LNCaP clone FGC (cell line): Measurements from ENCODE around the gene ROBO1.

Experiments used
- DNase-seq: peaks from one replicate; pipeline ENCODE4 v3.0.0-alpha.2; 2011; ENCODE audit warnings: low read depth
- H3K4me3 ChIP-seq: 2 replicates; pipeline ENCODE4 v1.5.1; 2011; ENCODE audit warnings: mild to moderate bottlenecking, low read depth, low read length, control low read depth
- TF ChIP-seq, protein P1 (sequence below): IDR thresholded peaks from 2 replicates; pipeline ENCODE4 v1.5.1; 2012; ENCODE audit warnings: mild to moderate bottlenecking; ENCODE audit not compliant: control insufficient read depth, insufficient read depth; ENCODE audit errors: extremely low read depth

Gene ROBO1

DNA sequence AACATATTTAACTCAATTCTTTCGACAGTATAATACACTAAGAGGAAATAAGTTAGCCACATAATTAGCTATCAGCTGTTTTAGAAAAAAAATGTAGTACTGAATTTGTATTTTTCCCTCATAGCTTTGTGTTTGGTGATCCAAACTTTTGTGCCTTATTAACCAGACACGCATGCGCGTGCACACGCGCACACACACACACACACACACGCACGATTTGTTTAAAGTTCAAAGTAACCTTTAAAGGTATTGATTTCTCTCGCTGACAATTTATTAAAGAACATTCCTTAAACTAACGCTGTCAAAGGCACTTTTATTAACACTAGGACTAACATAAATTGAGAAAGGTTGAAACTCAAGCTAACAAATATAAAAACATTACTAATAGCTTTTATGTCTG lies 198.9 kb downstream of the ROBO1 start:
- DNase-seq = no peak
- TF ChIP-seq, protein P1, sequence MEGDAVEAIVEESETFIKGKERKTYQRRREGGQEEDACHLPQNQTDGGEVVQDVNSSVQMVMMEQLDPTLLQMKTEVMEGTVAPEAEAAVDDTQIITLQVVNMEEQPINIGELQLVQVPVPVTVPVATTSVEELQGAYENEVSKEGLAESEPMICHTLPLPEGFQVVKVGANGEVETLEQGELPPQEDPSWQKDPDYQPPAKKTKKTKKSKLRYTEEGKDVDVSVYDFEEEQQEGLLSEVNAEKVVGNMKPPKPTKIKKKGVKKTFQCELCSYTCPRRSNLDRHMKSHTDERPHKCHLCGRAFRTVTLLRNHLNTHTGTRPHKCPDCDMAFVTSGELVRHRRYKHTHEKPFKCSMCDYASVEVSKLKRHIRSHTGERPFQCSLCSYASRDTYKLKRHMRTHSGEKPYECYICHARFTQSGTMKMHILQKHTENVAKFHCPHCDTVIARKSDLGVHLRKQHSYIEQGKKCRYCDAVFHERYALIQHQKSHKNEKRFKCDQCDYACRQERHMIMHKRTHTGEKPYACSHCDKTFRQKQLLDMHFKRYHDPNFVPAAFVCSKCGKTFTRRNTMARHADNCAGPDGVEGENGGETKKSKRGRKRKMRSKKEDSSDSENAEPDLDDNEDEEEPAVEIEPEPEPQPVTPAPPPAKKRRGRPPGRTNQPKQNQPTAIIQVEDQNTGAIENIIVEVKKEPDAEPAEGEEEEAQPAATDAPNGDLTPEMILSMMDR = no peak

GRCh38 chr3:79564192-79564591 lies 203.6 kb downstream of the ROBO1 start:
- no peak overlapping the region for H3K4me3 ChIP-seq
- DNase-seq = no peak
- TF ChIP-seq, protein P1 = no peak

More for the DNA sequence above, 198.9 kb downstream of the ROBO1 start:
- no peak overlapping the region for H3K4me3 ChIP-seq

DNA sequence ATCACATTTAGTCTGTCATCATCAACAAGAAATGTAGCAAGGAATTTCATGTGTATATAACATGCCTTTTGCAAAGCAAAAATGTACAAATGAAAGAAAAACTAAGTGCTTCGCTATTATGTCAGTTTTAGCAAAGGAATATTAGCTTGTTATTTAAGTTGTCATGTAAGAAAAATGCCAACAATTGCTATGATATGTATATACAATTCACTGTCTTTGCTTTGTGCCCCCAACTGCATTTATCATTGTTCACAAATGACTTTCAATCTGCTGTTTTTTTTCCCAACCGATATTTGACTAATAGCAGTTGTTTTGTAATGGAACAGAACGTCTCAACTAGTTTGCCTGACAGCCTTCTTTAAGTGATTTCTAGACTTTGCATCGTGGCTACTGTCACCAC lies 207.1 kb downstream of the ROBO1 start:
- TF ChIP-seq, protein P1 = no peak
- DNase-seq = no peak
- H3K4me3 ChIP-seq = no peak overlapping the region

GRCh38 chr3:79558943-79559342 lies 208.9 kb downstream of the ROBO1 start:
- DNase-seq = no peak
- no peak overlapping the region for H3K4me3 ChIP-seq
- TF ChIP-seq, protein P1 = no peak

- no peak for DNase-seq
- TF ChIP-seq, protein P1 = no peak
- no peak overlapping the region for H3K4me3 ChIP-seq
Observed at GRCh38 chr3:79555655-79556054, 212.1 kb downstream of the ROBO1 start.

DNA sequence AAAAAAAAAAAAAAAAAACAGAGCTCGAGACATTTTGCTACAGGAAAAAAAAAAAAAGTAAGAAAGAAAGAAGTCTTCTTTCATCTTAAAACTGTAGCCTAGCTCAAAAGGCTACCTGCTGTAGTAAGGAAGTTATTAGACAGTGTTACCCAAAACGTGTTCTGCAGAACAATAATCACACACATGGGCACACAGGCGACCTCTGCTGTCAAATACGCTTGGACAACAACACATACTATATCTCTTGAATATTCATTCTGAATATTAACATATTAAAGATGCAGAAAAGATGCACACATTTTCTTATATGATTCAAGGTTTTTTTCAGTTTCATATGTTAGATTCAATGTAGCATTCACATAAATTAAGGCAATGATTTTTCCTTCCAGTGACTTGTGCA lies 215.8 kb downstream of the ROBO1 start:
- no peak overlapping the region for H3K4me3 ChIP-seq
- no peak for DNase-seq
- TF ChIP-seq, protein P1 = peak; percentile 34

DNA sequence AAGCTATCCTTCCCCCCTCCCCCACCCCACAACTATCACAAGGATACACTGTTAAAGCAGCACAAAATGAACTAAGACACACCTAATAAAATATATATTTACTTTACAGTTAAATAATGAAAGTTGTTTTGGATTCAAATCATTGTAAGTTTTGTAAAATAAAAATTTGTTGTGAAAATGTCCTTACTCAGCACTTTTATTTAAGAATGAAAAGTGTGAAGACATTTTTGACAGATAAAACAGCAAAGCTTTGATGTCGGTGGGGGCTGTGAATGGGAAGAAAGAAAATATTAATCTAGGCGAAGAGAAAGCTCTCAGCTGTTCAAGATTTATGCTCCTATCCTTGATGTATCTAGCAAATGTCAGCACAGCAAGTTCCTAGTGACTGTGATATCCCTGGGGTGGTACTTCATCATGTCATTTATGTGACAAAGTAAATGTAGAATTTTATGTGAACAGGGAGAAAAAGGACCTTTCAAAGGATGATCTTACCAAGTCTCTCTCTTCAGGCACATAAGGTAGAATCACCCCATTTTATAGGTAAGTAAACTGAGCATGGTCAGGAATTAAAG lies 216.4 kb downstream of the ROBO1 start:
- DNase-seq = no peak
- TF ChIP-seq, protein P1 = no peak

More for the DNA sequence above, 216.4 kb downstream of the ROBO1 start:
- H3K4me3 ChIP-seq = no peak overlapping the region
